Cortex of kidney (tissue), 1 donor: ENCODE results near the gene NXN.
"Not testable (repeated sequence)": the region's sequence is repeated elsewhere in the genome, so short reads cannot be mapped to it uniquely, and the experiment has no call there.

ENCODE experiments used
- DNase-seq: peaks from one replicate; lab custom pipeline; 2025; lab: John Stamatoyannopoulos, UW

The NXN gene

DNA sequence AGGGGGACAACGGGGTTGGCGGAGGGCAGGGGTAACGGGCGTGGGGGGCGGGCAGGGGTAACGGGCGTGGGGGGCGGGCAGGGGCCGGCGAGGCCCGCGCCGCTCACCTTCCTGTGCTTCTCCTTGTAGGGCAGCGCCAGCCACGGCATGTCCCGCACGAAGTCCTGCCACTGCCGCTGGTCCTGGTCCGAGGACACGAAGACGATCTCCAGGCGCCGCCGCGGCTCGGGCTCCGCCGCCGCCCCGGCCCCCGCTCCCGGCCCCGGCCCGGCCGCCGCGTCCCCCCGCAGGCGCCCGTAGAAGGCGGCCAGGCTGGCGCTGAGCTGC is 401 bp downstream of the NXN start:
- DNase-seq = no peak

DNA sequence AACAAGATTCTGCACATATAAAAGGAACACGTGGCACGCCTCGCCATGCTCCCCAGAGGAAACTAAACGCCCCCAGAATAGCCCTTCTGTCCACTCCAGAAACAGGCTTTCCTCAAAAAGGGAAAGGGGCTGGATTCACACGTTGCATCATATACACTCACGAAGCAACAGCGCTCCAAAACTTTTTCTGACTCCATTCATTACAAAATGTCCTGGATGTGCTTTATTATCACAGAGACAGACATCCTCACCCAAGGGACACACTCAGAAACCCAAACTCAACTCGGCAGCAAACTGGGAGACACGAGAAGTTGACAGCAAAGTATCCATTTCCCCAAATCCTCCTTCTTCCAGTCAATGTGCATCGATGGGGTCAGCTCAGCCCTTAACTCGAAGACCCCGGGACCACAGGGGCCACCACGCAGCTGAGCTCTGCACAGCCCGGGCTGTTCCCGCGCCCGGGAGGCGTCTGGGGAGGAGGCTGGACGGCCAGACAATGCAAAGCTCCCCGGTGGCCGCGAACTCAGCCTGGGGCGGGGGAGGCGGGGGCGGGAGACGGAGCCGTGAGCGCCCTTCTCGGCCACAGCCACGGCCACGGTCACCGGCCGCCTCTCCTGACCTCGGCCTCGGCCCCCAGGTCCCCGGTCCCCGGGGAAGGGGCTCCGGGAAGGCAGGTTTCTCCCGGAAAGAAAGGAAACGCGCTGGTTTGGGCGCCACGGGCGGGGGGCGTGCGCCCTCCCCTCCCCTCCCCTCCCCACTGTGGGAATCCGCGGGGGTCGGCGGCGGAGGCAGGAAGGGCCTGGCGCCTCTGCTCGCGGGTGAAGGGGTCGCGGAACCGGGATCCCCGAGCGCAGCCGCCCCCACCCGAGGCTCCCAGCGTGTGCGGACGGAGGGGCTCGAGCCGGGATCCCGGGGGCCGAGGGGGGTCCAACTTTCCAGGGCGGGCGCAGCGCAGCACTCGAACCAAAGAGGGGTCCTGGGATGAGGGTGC is 1.2 kb downstream of the NXN start:
- DNase-seq = no peak

DNA sequence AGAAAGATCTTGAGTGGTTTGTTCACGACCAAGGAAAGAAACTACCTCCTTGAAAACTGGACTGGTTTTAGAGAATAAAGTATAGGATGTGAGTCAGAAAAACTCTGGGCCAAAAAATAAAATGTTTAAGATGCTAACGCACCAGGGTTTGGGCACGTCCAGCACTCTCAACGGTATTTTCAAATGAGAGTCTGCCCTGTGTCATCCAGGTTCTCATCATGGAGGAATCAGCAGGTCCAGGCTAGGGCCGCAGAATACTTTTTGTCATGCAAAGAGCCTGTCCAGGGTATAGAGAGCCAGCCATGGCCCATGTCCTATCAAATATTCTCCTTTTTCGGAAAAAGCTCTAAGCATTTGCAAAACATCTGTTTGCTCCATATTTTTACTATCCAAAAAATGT is 2.4 kb downstream of the NXN start:
- no peak for DNase-seq

DNA sequence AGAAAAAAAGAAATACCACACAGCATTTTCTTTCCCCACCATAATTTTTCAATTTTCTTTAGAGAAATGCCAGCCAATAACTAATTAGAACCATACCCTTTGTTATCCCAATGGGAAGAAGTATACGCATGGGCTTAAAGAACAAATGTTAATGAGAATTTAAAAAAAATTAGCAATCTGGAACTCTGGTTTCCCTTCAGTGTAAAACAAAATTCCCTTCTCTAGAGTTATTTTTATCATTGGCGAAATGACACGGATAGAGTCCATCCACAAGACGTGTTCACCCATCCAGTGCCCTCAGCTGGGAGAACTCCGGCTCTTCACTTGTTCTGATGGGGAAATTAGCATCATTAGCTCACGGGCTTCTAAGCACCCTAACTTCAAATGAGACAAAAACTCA is 3.3 kb downstream of the NXN start:
- no peak for DNase-seq

DNA sequence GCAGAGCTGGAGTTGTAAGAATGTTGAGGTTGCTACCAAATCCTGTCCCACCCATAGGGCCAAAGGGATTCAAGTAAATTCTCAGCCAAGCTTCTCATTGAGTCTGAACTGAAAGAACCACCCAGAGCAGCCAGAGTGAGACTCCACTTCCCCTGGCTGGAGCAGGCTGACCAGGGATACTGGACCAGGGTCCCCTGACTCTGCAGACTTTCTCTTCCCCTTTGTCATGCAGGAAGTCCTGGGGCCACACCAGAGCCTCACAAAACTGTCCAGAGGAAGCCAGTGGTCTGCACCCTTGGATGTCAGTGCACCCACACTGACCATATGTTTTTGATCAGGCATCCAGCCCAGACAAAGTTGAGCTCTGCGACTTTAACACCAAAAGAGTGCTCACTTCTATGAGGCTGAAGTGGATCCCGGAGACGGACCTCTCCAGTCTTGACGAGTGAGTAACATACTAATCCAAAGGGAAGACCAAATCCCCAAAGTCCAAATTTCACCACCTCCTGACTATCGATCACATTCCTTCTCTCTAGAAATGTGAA is 4.1 kb downstream of the NXN start:
- no peak for DNase-seq

DNA sequence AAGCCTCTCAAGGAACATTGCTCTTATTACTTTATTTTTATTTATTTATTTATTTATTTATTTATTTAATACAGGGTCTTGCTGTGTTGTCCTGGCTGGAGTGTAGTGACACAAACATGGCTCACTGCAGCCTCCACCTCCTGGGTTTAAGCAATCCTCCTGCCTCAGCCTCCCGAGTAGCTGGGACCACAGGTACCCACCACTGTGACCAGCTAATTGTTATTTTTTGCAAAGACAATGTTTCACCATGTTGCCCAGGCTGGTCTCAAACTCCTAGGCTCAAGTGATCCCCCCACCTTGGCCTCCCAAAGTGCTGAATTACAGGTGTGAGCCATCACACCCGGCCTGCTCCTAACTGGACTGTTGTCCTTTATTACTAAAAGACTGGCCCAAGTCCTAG is 4.8 kb downstream of the NXN start:
- DNase-seq = not testable (repeated sequence)

DNA sequence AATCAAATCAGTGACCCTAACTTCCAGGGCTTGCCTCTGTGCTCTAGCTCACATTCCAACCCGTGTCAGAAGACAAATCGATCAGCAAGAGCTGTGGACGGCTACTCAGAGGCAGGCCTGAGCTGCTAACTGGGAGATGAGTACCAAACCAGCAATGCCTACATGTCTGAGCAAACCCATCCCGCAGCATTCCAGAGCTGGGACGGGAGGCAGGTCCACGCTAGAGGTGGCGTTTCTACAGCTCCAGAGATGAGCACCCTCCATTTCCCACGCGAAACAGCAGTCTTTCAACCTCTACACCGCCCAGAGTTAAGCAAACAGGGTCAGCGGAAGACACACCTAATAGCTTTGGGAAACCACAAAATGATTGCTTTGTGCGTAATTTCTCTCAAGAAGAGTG is 6.5 kb downstream of the NXN start:
- no peak for DNase-seq

DNA sequence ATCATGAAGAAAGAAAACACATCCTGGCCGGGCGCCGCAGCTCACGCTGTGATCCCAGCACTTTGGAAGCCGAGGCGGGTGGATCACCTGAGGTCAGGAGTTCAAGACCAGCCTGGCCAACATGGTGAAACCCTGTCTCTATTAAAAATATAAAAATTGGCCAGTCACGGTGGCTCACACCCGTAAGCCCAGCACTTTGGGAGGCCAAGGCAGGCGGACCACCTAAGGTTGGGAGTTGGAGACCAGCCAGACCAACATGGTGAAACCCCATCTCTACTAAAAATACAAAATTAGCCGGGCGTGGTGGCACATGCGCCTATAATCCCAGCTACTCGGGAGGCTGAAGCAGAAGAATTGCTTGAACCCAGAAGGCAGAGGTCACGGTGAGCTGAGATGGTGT is 7.7 kb downstream of the NXN start:
- DNase-seq = not testable (repeated sequence)

DNA sequence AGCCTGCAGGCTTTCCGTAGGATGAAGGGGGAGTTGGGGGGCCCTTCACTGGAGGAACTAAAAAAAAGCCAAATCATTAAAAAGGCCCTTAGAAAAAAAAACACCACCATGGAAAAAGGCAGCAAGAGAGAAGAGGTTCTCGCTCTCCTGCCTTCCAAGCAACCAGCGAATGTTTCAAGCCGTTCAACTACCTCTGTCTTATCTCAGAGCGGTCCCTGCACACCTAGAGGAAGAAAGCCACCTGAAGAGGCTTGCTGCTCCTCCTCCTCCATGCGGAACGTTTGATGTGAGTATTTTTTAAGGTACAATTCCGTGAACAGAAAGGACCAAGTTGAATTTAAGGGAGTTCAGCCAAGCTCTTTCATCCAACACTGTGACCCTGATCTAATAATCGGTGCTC is 9.2 kb downstream of the NXN start:
- no peak for DNase-seq

DNA sequence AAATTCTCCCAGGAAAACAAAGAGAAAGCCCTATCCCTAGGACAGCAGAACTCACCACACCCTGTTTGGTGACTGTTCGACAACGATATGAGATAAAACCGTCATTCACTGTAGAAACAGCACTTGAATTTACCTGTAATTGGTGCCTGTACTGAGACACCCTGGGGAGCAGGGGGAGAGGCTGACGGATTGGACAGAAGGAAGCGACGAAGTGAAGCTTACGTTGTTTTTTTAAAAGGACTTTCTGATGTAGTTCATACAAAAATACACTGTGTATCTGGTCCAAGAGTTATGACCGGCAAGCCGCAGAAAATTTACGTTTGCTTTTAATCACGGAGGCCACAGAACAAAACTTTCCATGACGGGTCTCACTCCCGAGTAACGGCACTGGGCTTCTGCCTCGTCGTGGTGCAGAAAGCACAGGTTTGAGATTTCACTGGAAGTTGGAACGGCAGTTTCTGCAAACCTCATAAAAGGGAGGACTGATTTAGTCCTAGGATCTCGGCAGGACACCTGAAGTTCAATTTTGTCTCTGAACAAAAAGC is 9.7 kb downstream of the NXN start:
- no peak for DNase-seq

DNA sequence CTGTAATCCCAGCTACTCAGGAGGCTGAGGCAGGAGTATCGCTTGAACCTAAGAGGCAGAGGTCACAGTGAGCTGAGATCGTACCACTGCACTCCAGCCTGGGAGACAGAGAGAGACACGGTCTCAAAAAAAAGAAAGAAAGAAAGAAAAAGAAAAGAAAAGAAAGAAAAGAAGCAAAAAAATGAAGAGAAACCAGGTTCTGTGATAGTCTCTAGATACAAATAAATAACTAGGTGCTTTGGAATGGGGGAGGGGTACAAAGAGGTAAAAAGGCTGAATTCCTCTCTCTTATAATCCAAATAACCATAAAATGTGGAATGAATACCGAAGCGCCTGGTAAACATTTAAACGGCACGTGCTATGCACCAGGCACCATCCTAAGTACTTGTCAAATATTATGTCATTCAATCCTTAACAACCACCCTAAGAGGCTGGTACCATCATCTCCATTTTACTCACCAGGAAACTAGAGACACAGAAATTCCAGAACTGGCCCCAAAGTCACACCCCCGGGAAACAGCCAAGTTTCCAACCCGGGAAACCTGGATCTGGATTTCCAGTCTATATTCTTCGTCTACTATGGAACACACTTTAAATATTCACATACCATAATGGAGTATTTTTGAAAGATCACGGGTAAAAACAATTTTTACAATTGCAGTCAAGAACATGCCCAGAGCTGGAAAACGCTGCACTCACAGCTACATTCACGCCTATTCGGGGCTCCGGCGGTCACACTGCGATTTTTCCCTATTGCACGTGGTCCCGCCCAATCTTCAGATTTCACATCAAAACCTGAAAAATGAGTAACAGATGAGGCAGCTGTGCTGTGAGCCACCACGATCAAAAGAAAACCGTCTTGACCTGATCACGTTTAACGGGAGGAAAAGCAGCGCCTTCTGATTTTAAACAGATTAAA is 10.5 kb downstream of the NXN start:
- DNase-seq = no peak

DNA sequence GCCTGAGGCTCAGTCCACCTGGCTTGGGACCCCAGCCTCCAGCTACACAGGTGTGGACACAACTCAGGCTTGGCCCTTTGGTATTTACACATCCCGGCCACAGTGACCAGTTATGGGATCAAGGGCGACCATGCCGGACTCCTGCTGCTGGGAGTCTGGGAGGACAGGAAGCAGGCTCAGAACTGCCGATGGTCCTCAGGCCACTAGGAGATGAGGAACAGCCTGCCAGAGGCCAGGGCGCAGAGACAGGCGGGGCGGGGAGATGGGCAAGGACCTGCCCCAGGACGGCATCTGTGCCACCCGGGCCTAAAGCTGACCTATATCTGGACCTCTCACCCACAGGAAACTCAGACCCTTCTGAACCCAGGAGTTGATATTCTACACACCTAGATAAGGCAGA is 12.5 kb downstream of the NXN start:
- DNase-seq = no peak

DNA sequence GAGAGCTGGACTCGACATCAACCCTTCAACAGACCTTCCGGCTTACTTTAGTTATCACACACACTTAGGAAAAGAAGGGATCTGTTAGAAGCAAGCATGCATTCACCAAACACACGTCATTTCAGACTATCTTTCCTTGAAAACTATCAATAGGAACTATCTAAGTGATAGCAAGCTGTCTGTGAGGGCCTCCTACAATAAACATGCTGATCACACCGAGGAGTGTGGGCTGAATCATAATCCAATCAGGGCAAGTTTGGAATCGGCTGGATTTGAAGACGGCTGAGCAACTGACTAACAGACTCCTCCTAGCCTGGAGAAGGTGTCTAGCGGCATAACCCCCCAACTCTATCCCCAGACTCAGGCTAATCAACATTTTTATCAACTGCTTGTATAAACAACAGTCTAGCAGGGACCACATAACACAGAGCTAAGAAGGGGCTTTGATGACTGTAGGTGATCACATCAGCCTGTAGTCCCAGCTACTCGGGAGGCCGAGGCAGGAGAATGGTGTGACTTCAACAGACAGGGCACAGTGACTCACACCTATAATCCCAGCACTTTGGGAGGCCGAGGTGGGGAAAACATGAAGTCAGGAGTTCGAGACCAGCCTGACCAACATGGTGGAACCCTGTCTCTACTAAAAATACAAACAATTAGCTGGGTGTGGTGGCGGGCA is 14.1 kb downstream of the NXN start:
- no peak for DNase-seq

DNA sequence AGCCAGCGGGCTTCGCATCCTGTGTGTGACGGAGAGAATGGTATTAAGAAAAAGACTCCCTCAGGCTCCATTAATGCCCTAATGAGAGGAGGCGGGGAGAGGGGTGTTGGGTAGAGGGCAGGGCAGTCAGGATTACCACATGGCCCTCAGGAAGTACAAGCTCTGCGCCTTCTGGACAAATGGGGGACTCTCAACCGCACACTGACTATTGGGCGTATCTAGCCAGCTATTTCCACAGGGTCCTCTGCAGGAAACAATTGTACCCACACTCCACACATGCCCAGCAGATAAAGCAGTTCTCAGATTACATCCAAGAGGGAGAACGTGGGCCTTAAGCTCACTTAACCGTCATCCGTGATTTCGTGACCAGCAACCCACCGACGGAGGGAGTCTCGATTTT is 14.7 kb downstream of the NXN start:
- no peak for DNase-seq

DNA sequence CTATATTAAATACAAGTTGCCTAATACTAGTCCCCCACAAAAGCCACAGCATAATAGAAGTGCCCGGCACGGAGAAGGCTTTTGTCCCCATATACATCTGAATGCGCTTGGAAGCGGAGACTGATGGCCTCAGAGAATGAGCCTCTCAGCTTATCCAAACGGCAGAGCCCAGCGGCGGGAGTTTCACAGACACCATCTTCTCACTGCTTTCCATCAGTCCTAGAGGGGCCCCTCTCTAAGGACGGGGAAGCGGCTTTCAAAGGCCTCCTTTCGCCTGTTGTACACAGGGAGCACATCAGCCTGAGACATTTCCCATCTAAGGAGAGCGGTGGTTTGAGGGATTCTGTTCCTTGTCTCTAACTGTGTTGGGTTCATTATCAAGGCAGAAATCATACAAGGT is 16.9 kb downstream of the NXN start:
- DNase-seq = no peak

DNA sequence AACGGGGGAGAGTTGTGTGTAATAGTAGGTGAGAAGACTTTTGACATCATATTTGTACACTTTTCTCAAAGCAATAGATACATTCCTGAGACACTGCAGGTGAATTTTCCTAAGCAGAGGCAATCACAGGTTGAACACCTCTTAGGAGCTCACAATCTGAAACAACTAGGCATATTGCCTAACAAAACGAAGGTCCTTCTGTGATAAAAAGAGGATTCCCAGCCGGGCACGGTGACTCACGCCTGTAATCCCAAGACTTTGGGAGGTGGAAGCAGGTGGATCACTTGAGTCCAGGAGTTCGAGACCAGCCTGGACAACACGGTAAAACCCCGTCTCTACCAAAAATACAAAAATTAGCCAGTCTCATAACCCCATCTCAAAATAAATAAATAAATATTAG is 17.4 kb downstream of the NXN start:
- DNase-seq = no peak

DNA sequence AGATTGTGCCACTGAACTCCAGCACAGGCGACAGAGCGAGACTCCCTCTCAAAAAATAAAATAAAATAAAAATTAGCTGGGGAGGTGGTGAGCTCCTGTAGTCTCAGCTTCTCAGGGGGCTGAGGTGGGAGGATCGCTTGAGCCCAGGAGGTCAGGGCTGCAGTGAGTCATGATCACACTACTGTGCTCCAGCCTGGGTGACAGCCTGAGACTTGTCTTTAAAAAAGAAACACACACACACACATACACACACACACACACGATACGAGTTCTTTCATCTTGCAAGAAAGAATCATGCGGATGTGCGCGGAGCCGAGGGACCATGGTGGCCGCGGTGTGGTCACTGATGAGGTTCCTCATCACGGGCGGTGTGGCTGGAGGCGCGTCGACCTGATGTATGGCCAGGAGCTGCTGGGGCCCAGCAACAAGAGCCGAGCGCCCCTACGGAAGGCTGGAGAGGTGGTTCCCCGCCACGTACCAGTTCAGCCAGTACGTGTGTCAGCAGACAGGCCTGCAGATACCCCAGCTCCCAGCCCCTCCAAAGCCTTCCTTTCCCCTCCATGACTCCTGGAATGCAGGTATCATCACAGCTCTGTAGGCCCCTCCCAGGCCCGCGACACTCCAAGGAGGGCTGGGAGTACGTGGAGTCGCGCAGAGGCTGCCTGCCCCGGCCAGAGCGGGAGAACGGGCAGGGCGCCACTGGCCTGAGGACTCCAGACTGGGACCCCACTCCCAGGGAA is 20.7 kb downstream of the NXN start:
- DNase-seq = no peak

DNA sequence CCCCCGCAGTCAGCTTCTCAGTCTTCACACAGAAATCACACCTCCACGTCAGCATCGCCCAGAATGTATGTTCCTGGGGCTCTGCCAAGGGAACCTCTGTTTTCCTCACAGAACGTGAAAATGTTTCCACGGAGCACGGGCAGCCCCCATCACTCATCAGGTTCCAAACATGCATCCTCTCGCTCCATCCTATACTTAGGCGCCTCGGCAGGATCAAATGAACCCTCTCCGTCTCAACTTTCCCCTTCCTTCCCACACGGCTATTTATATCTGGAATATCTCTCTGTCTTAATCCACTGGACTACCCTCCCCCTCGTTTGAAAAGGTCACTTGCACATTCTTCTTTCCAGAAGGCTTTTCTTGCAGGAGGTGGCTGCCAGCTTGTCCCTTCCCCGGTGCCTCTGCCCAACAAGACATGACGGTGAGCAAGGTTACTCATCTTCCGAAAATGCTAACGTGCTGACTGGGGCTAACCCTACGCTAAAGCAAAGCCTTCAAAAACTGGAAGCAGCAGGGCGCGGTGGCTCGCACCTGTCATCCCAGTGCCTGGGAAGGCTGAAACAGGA is 21.6 kb downstream of the NXN start:
- DNase-seq = no peak

DNA sequence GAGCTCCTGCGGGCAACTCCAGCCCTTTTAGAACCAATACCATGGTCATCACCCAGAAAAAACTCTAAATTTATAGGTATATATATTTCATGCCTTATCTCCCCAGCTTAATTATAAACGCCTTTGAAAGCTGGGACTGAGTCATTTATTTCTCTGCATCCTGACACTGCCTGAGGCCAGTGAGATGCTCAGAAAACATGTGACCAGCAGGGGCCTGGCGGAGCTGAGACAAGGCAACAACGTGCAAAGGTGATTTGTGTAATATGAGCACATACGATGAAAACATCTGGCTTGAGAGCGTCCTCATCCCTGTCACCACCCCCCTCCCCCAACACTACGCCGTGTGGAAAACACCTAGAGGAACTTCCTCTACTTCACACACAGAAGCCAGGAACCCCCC is 22.7 kb downstream of the NXN start:
- DNase-seq = no peak

DNA sequence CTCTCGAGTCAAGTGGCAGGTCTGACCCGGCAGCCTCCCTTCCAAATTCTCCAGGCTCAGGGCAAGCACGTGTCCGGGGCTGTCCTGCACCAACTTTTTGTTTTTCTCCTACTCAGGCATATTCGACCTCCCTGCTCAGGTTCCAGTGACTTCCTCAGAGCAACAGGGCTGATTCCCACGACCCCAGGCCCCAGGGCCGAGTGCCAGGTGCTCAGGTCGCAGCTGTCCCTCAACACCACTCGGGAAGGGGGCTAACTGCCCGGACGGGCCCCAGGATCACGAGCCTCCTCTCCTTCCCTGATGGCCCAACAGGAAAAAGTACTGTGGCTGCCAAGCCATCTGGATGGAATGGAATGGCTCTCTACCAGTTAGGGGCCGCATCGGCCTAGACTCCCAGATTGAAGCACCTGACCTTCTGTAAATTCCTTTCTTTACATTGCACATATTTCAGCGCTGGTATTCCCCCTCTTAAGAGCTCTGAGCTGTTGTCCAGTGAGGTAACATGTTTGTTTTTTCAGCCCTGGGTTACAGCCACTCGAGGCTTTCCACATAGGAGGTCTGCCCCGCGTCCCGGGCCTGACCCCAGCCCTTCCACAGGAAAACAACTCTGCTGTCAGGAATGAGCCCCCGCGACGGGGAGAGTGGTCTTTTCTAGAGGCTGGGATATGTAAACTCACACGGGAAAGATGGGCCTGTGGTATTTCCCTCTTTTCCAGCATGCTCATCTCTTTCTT is 25.0 kb downstream of the NXN start:
- no peak for DNase-seq
